Right lobe of liver (tissue), 6 donors: ENCODE results near the gene ARHGEF12. TPM values are rescaled to one million over a fixed set of nuclear protein-coding genes. Genes with fewer than 3 reads are reported as not detected.

Experiments
- ATAC-seq, 4 donors: fragments of 200-7000 bp; cut with Tn5 transposase; one replicate each; pipeline ENCODE4 v1.9.1; 2020; ENCODE audit warnings: mild to moderate bottlenecking in 4 of 4, moderate library complexity in 4 of 4
- DNase-seq, 3 donors: peaks; one replicate each; pipeline ENCODE4 v3.0.0-alpha.2; 2020
- H3K27ac ChIP-seq, 3 donors: fragments of 200-600 bp; one replicate each; pipeline ENCODE4 v1.8.0; 2022
- H3K27me3 ChIP-seq, 2 donors: fragments of 200-600 bp; one replicate each; pipeline ENCODE4 v1.8.0; 2022
- H3K36me3 ChIP-seq, 4 donors: fragments of 200-600 bp; sonication (generic) in 1 of 4; one replicate each; pipeline versions ENCODE4 v1.5.1 to v1.8.0; 2017 to 2022; ENCODE audit warnings: control low read depth in 1 of 4
- H3K4me1 ChIP-seq, 4 donors: fragments of 200-600 bp; sonication (generic) in 1 of 4; one replicate each; pipeline versions ENCODE4 v1.5.1 to v1.8.0; 2017 to 2022; ENCODE audit warnings: control low read depth in 1 of 4
- H3K4me3 ChIP-seq, 3 donors: fragments of 200-600 bp; one replicate each; pipeline ENCODE4 v1.8.0; 2022
- H3K9me3 ChIP-seq, 4 donors: fragments of 200-600 bp; sonication (generic) in 1 of 4; one replicate each; pipeline versions ENCODE4 v1.5.1 to v1.8.0; 2017 to 2022; ENCODE audit warnings: control low read depth in 1 of 4
- POLR2A ChIP-seq: fragments of 450-650 bp; IDR thresholded peaks from one replicate; pipeline ENCODE4 v1.6.1; 2017; ENCODE audit warnings: antibody characterized with exemption, mild to moderate bottlenecking
- WGBS: methylation state at CpG from one replicate; pipeline ENCODE4 v1.1.6; 2018; ENCODE audit warnings: low coverage, low lambda C conversion rate; ENCODE audit not compliant: insufficient coverage; ENCODE audit errors: missing lambda C conversion rate; 5-methylcytosine and 5-hydroxymethylcytosine counted together
- intact Hi-C, 2 donors: fragments of 100-400 bp; cut with DNase I; formaldehyde crosslinking; loops; one replicate each; pipeline versions ENCODE4 v1.11.2 to v1.14.1; 2022
- total RNA-seq, 6 experiments: library from RNA; depleted of rRNA in 2 of 6; stranded (reverse); fragments of >200 nt in 2 of 6; fragmentation: NEBNext Ultra II Directional in 3 of 6; extraction: Animal tissue kit (Norgen Biotek cat#: 25700) in 3 of 6; gene quantifications; one replicate each; pipeline versions ENCODE4 v1.1.0 to v1.2.4, GENCODE V29; 2016 to 2023
- TF ChIP-seq, protein P1 (sequence below), 4 donors: fragments of 200-600 bp in 3 of 4; fragments of 450-650 bp in 1 of 4; IDR thresholded peaks; one replicate each; pipeline versions ENCODE4 v1.5.1 to v1.8.0; 2016 to 2022; ENCODE audit warnings: antibody characterized with exemption in 4 of 4, mild to moderate bottlenecking in 2 of 4
- donor health status: DM: no; HTN: yes; CAD: no.
- donor health status: DM: no; HTN: no; CAD: no.
- donor health status: DM: no; HTN: no; CAD: no.
- donor health status: DM: no; HTN: yes; CAD: no.
- donor health status: DM: no; HTN: yes; CAD: no.

ARHGEF12 gene
- total RNA-seq, 6 experiments from 2014 or later: 75.1 to 113 (median 94.0) TPM

DNA sequence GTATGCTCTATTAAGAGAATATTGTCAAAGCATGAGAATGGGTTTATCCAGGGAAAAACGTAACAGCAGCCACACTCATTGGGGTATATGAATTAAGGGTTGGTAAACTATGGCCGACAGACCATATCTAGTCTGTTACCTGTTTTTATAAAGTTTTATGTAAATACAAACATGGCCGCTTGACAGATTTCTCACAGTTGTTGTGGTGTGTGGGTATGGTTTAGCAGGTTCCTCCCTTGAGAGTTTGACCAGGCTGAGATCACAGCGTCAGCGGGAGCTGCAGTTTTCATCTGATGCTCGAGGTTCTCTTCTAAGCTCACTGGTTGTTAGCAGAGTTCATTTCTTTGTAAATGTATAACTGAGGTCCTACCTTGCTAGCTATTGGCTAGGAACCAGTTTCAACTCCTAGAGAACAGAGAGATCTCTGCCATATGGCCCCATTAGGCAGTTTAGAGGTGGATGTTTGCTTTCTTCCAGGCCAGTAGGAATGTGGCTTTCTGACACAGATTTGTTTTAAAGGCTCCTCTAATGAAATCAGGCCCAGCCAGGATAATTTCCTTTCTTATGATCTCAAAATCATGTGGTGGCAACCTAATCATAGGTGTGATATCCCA, 129.8 kb downstream of the ARHGEF12 start:
- Histone ChIP-seq H3K4me1 (no peaks in the 10 kb centered on the region), H3K36me3 (peaks cover 4 to 97% (median 40%) of the 10 kb centered on the region in 4 donors), H3K27ac (no peak overlapping the region), H3K9me3 (no peaks in the 10 kb centered on the region), H3K27me3 (no peaks in the 10 kb centered on the region), H3K4me3 (no peak overlapping the region)
- ATAC-seq: no peak
- WGBS: 98% methylated on average over 6 of the region's 6 CpGs
- TF ChIP-seq POLR2A: no peak
- TF ChIP-seq, protein P1, sequence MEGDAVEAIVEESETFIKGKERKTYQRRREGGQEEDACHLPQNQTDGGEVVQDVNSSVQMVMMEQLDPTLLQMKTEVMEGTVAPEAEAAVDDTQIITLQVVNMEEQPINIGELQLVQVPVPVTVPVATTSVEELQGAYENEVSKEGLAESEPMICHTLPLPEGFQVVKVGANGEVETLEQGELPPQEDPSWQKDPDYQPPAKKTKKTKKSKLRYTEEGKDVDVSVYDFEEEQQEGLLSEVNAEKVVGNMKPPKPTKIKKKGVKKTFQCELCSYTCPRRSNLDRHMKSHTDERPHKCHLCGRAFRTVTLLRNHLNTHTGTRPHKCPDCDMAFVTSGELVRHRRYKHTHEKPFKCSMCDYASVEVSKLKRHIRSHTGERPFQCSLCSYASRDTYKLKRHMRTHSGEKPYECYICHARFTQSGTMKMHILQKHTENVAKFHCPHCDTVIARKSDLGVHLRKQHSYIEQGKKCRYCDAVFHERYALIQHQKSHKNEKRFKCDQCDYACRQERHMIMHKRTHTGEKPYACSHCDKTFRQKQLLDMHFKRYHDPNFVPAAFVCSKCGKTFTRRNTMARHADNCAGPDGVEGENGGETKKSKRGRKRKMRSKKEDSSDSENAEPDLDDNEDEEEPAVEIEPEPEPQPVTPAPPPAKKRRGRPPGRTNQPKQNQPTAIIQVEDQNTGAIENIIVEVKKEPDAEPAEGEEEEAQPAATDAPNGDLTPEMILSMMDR (IDR thresholded peaks at IDR 0.05): no peak
- intact Hi-C loops: no loop called here
- DNase-seq: no peak

DNA sequence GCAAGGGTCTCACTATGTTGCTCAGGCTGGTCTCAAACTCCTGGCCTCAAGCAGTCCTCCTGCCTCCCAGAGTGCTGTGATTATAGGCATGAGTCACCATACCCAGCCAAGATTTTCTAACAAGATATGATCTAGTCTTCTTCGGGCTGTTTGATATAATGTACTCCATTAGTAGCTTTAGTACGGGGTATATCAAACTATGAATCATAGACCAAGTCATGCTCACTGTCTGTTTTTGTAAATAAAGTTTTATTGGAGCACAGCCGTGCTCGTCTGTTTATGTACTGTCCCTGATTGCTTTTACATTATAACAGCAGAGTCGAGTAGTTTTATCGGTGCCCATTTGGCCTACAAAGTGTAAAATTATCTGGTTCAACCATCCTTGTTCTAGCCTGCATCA, 131.4 kb downstream of the ARHGEF12 start:
- DNase-seq (no peak), ATAC-seq (no peak)
- 95% methylated on average over 5 of the region's 6 CpGs for WGBS
- no peak overlapping the region for H3K27ac ChIP-seq
- H3K4me3 ChIP-seq: no peak overlapping the region
- no peak for TF ChIP-seq POLR2A
- TF ChIP-seq, protein P1 (IDR thresholded peaks at IDR 0.05): no peak
- no peaks in the 10 kb centered on the region for H3K9me3 ChIP-seq
- no peaks in the 10 kb centered on the region for H3K4me1 ChIP-seq
- intact Hi-C loops: no loop called here
- H3K27me3 ChIP-seq: no peaks in the 10 kb centered on the region
- H3K36me3 ChIP-seq: peaks cover 4 to 89% (median 25%) of the 10 kb centered on the region in 4 donors

DNA sequence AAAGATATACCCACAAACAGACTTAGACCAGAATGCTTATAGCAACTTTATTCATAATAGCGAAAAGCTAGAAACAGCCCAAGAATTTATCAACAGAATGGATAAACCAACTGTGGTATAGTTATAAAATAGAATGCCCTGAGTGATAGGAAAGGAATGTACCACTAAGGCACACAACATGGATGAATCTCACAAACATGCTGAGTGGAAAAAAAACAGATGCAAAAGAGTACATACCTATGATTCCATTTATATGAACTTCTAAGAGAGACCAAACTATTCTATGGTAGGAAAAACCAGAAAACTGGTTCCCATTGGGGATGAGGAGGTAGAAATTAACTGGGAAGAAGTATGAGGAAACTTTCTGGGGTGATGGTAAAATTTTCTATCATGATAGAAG, 134.9 kb downstream of the ARHGEF12 start:
- intact Hi-C loops: no loop called here
- Histone ChIP-seq H3K27ac (no peak overlapping the region), H3K4me3 (no peak overlapping the region), H3K36me3 (peaks cover 7 to 90% (median 35%) of the 10 kb centered on the region in 4 donors), H3K27me3 (no peaks in the 10 kb centered on the region), H3K9me3 (no peaks in the 10 kb centered on the region), H3K4me1 (no peaks in the 10 kb centered on the region)
- TF ChIP-seq, protein P1 (IDR thresholded peaks at IDR 0.05): no peak
- TF ChIP-seq POLR2A: no peak
- no peak for DNase-seq
- ATAC-seq: no peak
- WGBS: 100% methylated on average over 1 of the region's 1 CpG

DNA sequence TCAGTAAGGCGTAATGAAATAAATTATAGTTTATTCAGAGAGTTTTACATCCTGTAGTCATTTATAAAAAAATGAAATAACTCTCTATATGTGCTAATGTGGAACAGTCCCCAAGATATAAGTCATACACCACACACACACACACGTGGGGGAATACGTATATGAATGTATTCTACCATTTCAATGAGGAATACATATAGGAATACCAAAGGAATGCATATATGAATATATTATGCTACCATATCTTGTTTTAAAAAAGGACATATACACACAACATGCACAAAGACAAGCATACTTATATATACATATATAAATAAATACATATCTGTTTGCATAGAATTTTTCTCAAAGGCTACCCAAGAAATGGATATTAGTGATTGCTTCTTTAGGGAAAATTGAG, 135.8 kb downstream of the ARHGEF12 start:
- peaks cover 10 to 90% (median 36%) of the 10 kb centered on the region in 4 donors for H3K36me3 ChIP-seq
- no peak overlapping the region for H3K27ac ChIP-seq
- ATAC-seq: no peak
- no peak for DNase-seq
- H3K4me3 ChIP-seq: no peak overlapping the region
- TF ChIP-seq, protein P1 (IDR thresholded peaks at IDR 0.05): no peak
- no peak for TF ChIP-seq POLR2A
- no peaks in the 10 kb centered on the region for H3K9me3 ChIP-seq
- H3K4me1 ChIP-seq: no peaks in the 10 kb centered on the region
- 96% methylated on average over 3 of the region's 3 CpGs for WGBS
- intact Hi-C loops: no loop called here
- H3K27me3 ChIP-seq: no peaks in the 10 kb centered on the region
